Right renal cortex interstitium (tissue), 3 donors: ENCODE data around the gene PCDHGB2. TPM values are rescaled to one million over a fixed set of nuclear protein-coding genes. Genes with fewer than 3 reads are reported as not detected.

Experiments
- DNase-seq, 3 donors: peaks; one replicate each; pipeline ENCODE4 v3.0.0-alpha.2; 2013; ENCODE audit warnings: low read depth in 3 of 3, low spot score in 2 of 3
- polyA plus RNA-seq, 3 donors: library from polyadenylated mRNA; unstranded; fragments of 120-200 nt; gene quantifications; one replicate each; pipeline ENCODE4 v1.2.1, GENCODE V29; 2013; ENCODE audit not compliant: insufficient read length in 3 of 3

The PCDHGB2 gene
- polyA plus RNA-seq, 3 donors = 3.2 to 3.9 (median 3.9) TPM

- DNase-seq = no peak
Observed at GRCh38 chr5:141411575-141411974, 51.8 kb downstream of the PCDHGB2 start.

Other genes starting within 250 kb of the PCDHGB2 start
- 1 to 10 TPM; 1.8 to 2.9 (median 1.9) TPM for gene PCDHB4, start 238.2 kb upstream of the PCDHGB2 start, polyA plus RNA-seq
- 1 to 10 TPM; 6.6 to 8.5 (median 8.1) TPM for gene PCDHB5, start 224.8 kb upstream of the PCDHGB2 start, polyA plus RNA-seq
- 1 to 10 TPM; 2.2 to 3.8 (median 3.2) TPM for gene PCDHB6, start 209.9 kb upstream of the PCDHGB2 start, polyA plus RNA-seq
- gene PCDHB7, start 187.3 kb upstream of the PCDHGB2 start, polyA plus RNA-seq = 1 to 10 TPM; 4.7 to 5.5 (median 5.3) TPM
- gene PCDHB8, start 182.2 kb upstream of the PCDHGB2 start, polyA plus RNA-seq = 1 to 10 TPM; 1.5 to 4.2 (median 3.2) TPM
- 1 to 10 TPM; 3.6 to 7.2 (median 5.0) TPM for gene PCDHB16, start 177.6 kb upstream of the PCDHGB2 start, polyA plus RNA-seq
- gene PCDHB9, start 172.8 kb upstream of the PCDHGB2 start, polyA plus RNA-seq = 1 to 10 TPM; 4.3 to 5.0 (median 4.9) TPM
- gene PCDHB10, start 167.6 kb upstream of the PCDHGB2 start, polyA plus RNA-seq = 1 to 10 TPM; 5.6 to 9.2 (median 7.9) TPM
- 1 to 10 TPM; 4.3 to 6.0 (median 5.6) TPM for gene PCDHB11, start 160.4 kb upstream of the PCDHGB2 start, polyA plus RNA-seq
- gene PCDHB12, start 151.3 kb upstream of the PCDHGB2 start, polyA plus RNA-seq = 1 to 10 TPM; 4.7 to 5.8 (median 4.8) TPM
- 1 to 10 TPM; 5.4 to 6.3 (median 5.6) TPM for gene PCDHB13, start 146.1 kb upstream of the PCDHGB2 start, polyA plus RNA-seq
- 10 to 100 TPM in 1 of 3 donors, 1 to 10 TPM in 2; 7.2 to 10.5 (median 8.5) TPM for gene PCDHB14, start 136.7 kb upstream of the PCDHGB2 start, polyA plus RNA-seq
- 10 to 100 TPM; 11.3 to 17.3 (median 15.4) TPM for gene PCDHB15, start 114.6 kb upstream of the PCDHGB2 start, polyA plus RNA-seq
- not detected for gene SLC25A2, start 55.9 kb upstream of the PCDHGB2 start, polyA plus RNA-seq
- 100 to 1,000 TPM; 178 to 194 (median 190) TPM for gene TAF7, start 39.2 kb upstream of the PCDHGB2 start, polyA plus RNA-seq
- gene PCDHGA1, start 29.5 kb upstream of the PCDHGB2 start, polyA plus RNA-seq = 1 to 10 TPM in 1 of 3 donors, under 1 TPM in 2; 0.78 to 1.2 (median 0.92) TPM
- gene PCDHGA2, start 21.2 kb upstream of the PCDHGB2 start, polyA plus RNA-seq = 1 to 10 TPM; 6.0 to 7.0 (median 6.8) TPM
- 1 to 10 TPM; 2.4 to 4.3 (median 3.1) TPM for gene PCDHGA3, start 16.2 kb upstream of the PCDHGB2 start, polyA plus RNA-seq
- gene PCDHGB1, start 9.9 kb upstream of the PCDHGB2 start, polyA plus RNA-seq = 1 to 10 TPM; 1.3 to 2.1 (median 1.9) TPM
- 1 to 10 TPM; 2.2 to 3.2 (median 2.2) TPM for gene PCDHGA4, start 5.0 kb upstream of the PCDHGB2 start, polyA plus RNA-seq
- 1 to 10 TPM; 2.2 to 2.8 (median 2.4) TPM for gene PCDHGA5, start 4.2 kb downstream of the PCDHGB2 start, polyA plus RNA-seq
- 1 to 10 TPM; 1.4 to 2.6 (median 1.7) TPM for gene PCDHGB3, start 10.2 kb downstream of the PCDHGB2 start, polyA plus RNA-seq
- gene PCDHGA6, start 13.9 kb downstream of the PCDHGB2 start, polyA plus RNA-seq = 1 to 10 TPM; 4.2 to 7.8 (median 5.8) TPM
- gene PCDHGA7, start 22.7 kb downstream of the PCDHGB2 start, polyA plus RNA-seq = 1 to 10 TPM; 1.6 to 2.3 (median 2.2) TPM
- 1 to 10 TPM; 5.3 to 6.0 (median 5.5) TPM for gene PCDHGB4, start 27.7 kb downstream of the PCDHGB2 start, polyA plus RNA-seq
- under 1 TPM; 0.29 to 0.40 (median 0.30) TPM for gene PCDHGA8, start 32.6 kb downstream of the PCDHGB2 start, polyA plus RNA-seq
- 1 to 10 TPM; 7.8 to 9.7 (median 8.3) TPM for gene PCDHGB5, start 38.0 kb downstream of the PCDHGB2 start, polyA plus RNA-seq
- gene PCDHGA9, start 42.8 kb downstream of the PCDHGB2 start, polyA plus RNA-seq = 1 to 10 TPM; 4.9 to 6.0 (median 5.3) TPM
- 1 to 10 TPM; 6.6 to 8.2 (median 6.8) TPM for gene PCDHGB6, start 48.0 kb downstream of the PCDHGB2 start, polyA plus RNA-seq
- gene PCDHGA10, start 53.0 kb downstream of the PCDHGB2 start, polyA plus RNA-seq = 1 to 10 TPM; 3.1 to 3.5 (median 3.2) TPM
- gene PCDHGB7, start 57.7 kb downstream of the PCDHGB2 start, polyA plus RNA-seq = 10 to 100 TPM; 12.4 to 16.9 (median 14.0) TPM
- 1 to 10 TPM; 4.4 to 4.7 (median 4.7) TPM for gene PCDHGA11, start 61.1 kb downstream of the PCDHGB2 start, polyA plus RNA-seq
- 1 to 10 TPM in 2 of 3 donors, under 1 TPM in 1; 0.94 to 1.4 (median 1.3) TPM for gene PCDHGA12, start 70.5 kb downstream of the PCDHGB2 start, polyA plus RNA-seq
- gene PCDHGC3, start 116.0 kb downstream of the PCDHGB2 start, polyA plus RNA-seq = 100 to 1,000 TPM; 103 to 113 (median 107) TPM
- 1 to 10 TPM; 2.4 to 2.9 (median 2.9) TPM for gene PCDHGC4, start 125.0 kb downstream of the PCDHGB2 start, polyA plus RNA-seq
- gene PCDHGC5, start 129.1 kb downstream of the PCDHGB2 start, polyA plus RNA-seq = under 1 TPM; 0.27 to 0.32 (median 0.29) TPM